IMR-90 (cell line): ENCODE data around the gene LRRC4C. TPM values are rescaled to one million over a fixed set of nuclear protein-coding genes. Genes with fewer than 3 reads are reported as not detected.
A peak's percentile ranks its signal among the peaks of the same experiment; 100 is the strongest.

Source experiments
- ATAC-seq: fragments of 200-7000 bp; cut with Tn5 transposase; 2 replicates; pipeline ENCODE4 v1.9.1; 2020; ENCODE audit warnings: low read depth, mild to moderate bottlenecking, moderate library complexity
- BruUV-seq: library from RNA; stranded (reverse); fragments of 400-500 nt; replicated peaks from 2 replicates; lab custom pipeline; 2021; lab: Mats Ljungman, UMichigan
- CTCF ChIA-PET: fragments of 300-600 bp; formaldehyde crosslinking; extraction: SDS; loops from one replicate; lab custom pipeline; 2021; ENCODE audit warnings: antibody characterized with exemption; lab: Yijun Ruan, JAX
- POLR2A ChIA-PET: fragments of 300-600 bp; sonication (Branson Sonifier 250); formaldehyde crosslinking; loops from one replicate; lab custom pipeline; 2022; ENCODE audit warnings: antibody characterized with exemption; ENCODE audit not compliant: unreplicated experiment; lab: Charles Lee
- DNase-seq: peaks from one replicate; pipeline ENCODE4 v3.0.0; 2013
- H2AFZ ChIP-seq: replicated peaks from 2 replicates; pipeline ENCODE3; 2013; ENCODE audit warnings: low read length, mild to moderate bottlenecking; ENCODE audit not compliant: poor library complexity
- H2AK5ac ChIP-seq: 2 replicates; pipeline ENCODE4 v1.6.1; 2013; ENCODE audit warnings: low read depth, low read length, inconsistent platforms
- H2AK9ac ChIP-seq: replicated peaks from 2 replicates; pipeline ENCODE3; 2013; ENCODE audit warnings: mild to moderate bottlenecking, low read depth, low read length, moderate library complexity; ENCODE audit not compliant: poor library complexity
- H2BK120ac ChIP-seq: 2 replicates; pipeline ENCODE4 v1.6.1; 2013; ENCODE audit warnings: low read depth, low read length, inconsistent platforms
- H2BK15ac ChIP-seq: 3 replicates; pipeline ENCODE4 v1.6.1; 2013; ENCODE audit warnings: low read depth, low read length, inconsistent platforms
- H2BK20ac ChIP-seq: 2 replicates; pipeline ENCODE4 v1.6.1; 2013; ENCODE audit warnings: low read depth, mild to moderate bottlenecking, inconsistent platforms, low read length, moderate library complexity
- H2BK5ac ChIP-seq: 2 replicates; pipeline ENCODE4 v1.6.1; 2013; ENCODE audit warnings: mild to moderate bottlenecking, low read depth, low read length, inconsistent platforms; ENCODE audit not compliant: poor library complexity, severe bottlenecking
- H3K14ac ChIP-seq: replicated peaks from 2 replicates; pipeline ENCODE4 v1.6.1; 2013; ENCODE audit warnings: low read depth, low read length, inconsistent platforms
- H3K18ac ChIP-seq: 2 replicates; pipeline ENCODE4 v1.6.1; 2013; ENCODE audit warnings: low read depth, low read length, control low read depth
- H3K23ac ChIP-seq: 2 replicates; pipeline ENCODE4 v1.6.1; 2013; ENCODE audit warnings: low read depth, low read length, inconsistent platforms
- H3K27ac ChIP-seq: 2 replicates; pipeline ENCODE4 v1.5.1; 2013; ENCODE audit warnings: mild to moderate bottlenecking, control low read depth, low read length; ENCODE audit not compliant: insufficient read depth
- H3K27me3 ChIP-seq: 2 replicates; pipeline ENCODE4 v1.6.1; 2013; ENCODE audit warnings: low read length; ENCODE audit not compliant: control insufficient read depth, insufficient read depth
- H3K36me3 ChIP-seq: 2 replicates; pipeline ENCODE4 v1.6.1; 2013; ENCODE audit warnings: low read length, mixed read lengths; ENCODE audit not compliant: control insufficient read depth, insufficient read depth
- H3K4ac ChIP-seq: 2 replicates; pipeline ENCODE4 v1.6.1; 2013; ENCODE audit warnings: low read depth, low read length, inconsistent platforms
- H3K4me1 ChIP-seq: 2 replicates; pipeline ENCODE4 v1.6.1; 2013; ENCODE audit warnings: low read length, mixed read lengths; ENCODE audit not compliant: control insufficient read depth, insufficient read depth
- H3K4me2 ChIP-seq: 2 replicates; pipeline ENCODE4 v1.6.1; 2013; ENCODE audit warnings: low read depth, mild to moderate bottlenecking, control low read depth, low read length, moderate library complexity
- H3K4me3 ChIP-seq: 2 replicates; pipeline ENCODE4 v1.5.1; 2013; ENCODE audit warnings: low read depth, mild to moderate bottlenecking, control low read depth, low read length, moderate library complexity; ENCODE audit not compliant: insufficient read depth
- H3K56ac ChIP-seq: 2 replicates; pipeline ENCODE4 v1.6.1; 2013; ENCODE audit warnings: low read length, inconsistent platforms; ENCODE audit not compliant: insufficient read depth; ENCODE audit errors: extremely low read depth
- H3K79me1 ChIP-seq, 2 experiments: 2 replicates each; pipeline ENCODE4 v1.6.1; 2013; ENCODE audit warnings: low read length in 2 of 2, inconsistent platforms in 1 of 2, low read depth in 1 of 2
- H3K9ac ChIP-seq: 2 replicates; pipeline ENCODE4 v1.6.1; 2013; ENCODE audit warnings: low read depth, low read length, control low read depth
- H3K9me1 ChIP-seq: 2 replicates; pipeline ENCODE4 v1.6.1; 2013; ENCODE audit warnings: low read length, inconsistent platforms; ENCODE audit not compliant: insufficient read depth
- H3K9me3 ChIP-seq: 2 replicates; pipeline ENCODE4 v1.6.1; 2013; ENCODE audit warnings: low read length; ENCODE audit not compliant: control insufficient read depth, insufficient read depth
- H4K20me1 ChIP-seq: 2 replicates; pipeline ENCODE4 v1.6.1; 2013; ENCODE audit warnings: low read length, inconsistent platforms; ENCODE audit not compliant: insufficient read depth
- H4K5ac ChIP-seq: 2 replicates; pipeline ENCODE4 v1.6.1; 2013; ENCODE audit warnings: mild to moderate bottlenecking, low read depth, low read length, control low read depth
- H4K8ac ChIP-seq, 2 experiments: 2 replicates each; pipeline ENCODE4 v1.6.1; 2013; ENCODE audit warnings: low read depth in 2 of 2, low read length in 2 of 2, control low read depth in 1 of 2, inconsistent platforms in 1 of 2
- H4K91ac ChIP-seq: 2 replicates; pipeline ENCODE4 v1.6.1; 2013; ENCODE audit warnings: low read depth, low read length, inconsistent platforms; ENCODE audit not compliant: insufficient read depth
- CHD1 ChIP-seq: IDR thresholded peaks from 2 replicates; pipeline ENCODE4 v1.6.1; 2012; ENCODE audit warnings: low read depth, low read length, improper control_type of control experiment
- CTCF ChIP-seq: conservative IDR thresholded peaks from 2 replicates; pipeline ENCODE4 v1.5.1; 2012; ENCODE audit warnings: mild to moderate bottlenecking, low read depth, low read length, improper control_type of control experiment
- FOS ChIP-seq: fragments of 150-350 bp; IDR thresholded peaks from 2 replicates; pipeline ENCODE4 v1.6.1; 2016; ENCODE audit warnings: low read depth, low read length
- MAFK ChIP-seq: IDR thresholded peaks from 2 replicates; pipeline ENCODE4 v1.6.1; 2012; ENCODE audit warnings: low read depth, low read length, improper control_type of control experiment
- MXI1 ChIP-seq: IDR thresholded peaks from 2 replicates; pipeline ENCODE4 v1.6.1; 2012; ENCODE audit warnings: low read depth, mild to moderate bottlenecking, low read length, moderate library complexity, borderline replicate concordance
- SMC3 ChIP-seq: fragments of 150-350 bp; IDR thresholded peaks from 2 replicates; pipeline ENCODE4 v1.6.1; 2016; ENCODE audit warnings: low read depth, mild to moderate bottlenecking, antibody characterized with exemption, low read length, moderate library complexity
- WGBS, 2 experiments: methylation state at CpG; one replicate each; pipeline versions ENCODE4 v1.1.5 to v1.1.7; 2013; ENCODE audit warnings: missing lambda C conversion rate in 2 of 2; ENCODE audit not compliant: insufficient read length in 1 of 2; ENCODE audit errors: extremely low coverage in 2 of 2; 5-methylcytosine and 5-hydroxymethylcytosine counted together
- dilution Hi-C: fragments of 300-500 bp; cut with HindIII; formaldehyde crosslinking; loops from one replicate; pipeline ENCODE4 v1.14.3; 2018; ENCODE audit warnings: low sequenced_read_pairs; ENCODE audit not compliant: unreplicated experiment
- in situ Hi-C: fragments of 300-500 bp; cut with MboI; formaldehyde crosslinking; loops from 3 replicates; pipeline ENCODE4 v1.14.3; 2019; ENCODE audit warnings: low sequenced_read_pairs, inconsistent platforms, mixed read lengths
- intact Hi-C: fragments of 100-400 bp; cut with micrococcal nuclease; formaldehyde crosslinking; loops from 2 replicates; pipeline ENCODE4 v1.10.0; 2022
- polyA plus RNA-seq, 3 experiments: library from polyadenylated mRNA; depleted of rRNA; stranded (reverse); fragments of >200 nt; gene quantifications; 2 replicates each; pipeline ENCODE4 v1.2.3, GENCODE V29; 2012; ENCODE audit warnings: low replicate concordance in 1 of 3
- total RNA-seq: library from RNA; depleted of rRNA; stranded (reverse); fragments of >200 nt; gene quantifications from 2 replicates; pipeline ENCODE4 v1.2.3, GENCODE V29; 2012

The LRRC4C gene
- total and polyA plus RNA-seq, 2 of the 4 experiments (the other 2 are of a cell fraction) = under 0.01 to 0.03 TPM

- ChIA-PET POLR2A (no interaction called here), CTCF (interaction anchor here (0.6 kb wide), 1 partner anchor 1251 kb away, joined by 3 read pairs; no protein-coding TSS in a partner anchor)
- H3K4me1 ChIP-seq = no peaks in the 10 kb centered on the region
- no CpG with 5 or more reads among the region's 1 CpG for WGBS, 2 experiments
- no peak overlapping the region for H2AFZ ChIP-seq
- in situ Hi-C loops (loop anchor here (25.0 kb wide), 1 partner anchor 1826 kb away; no protein-coding TSS in a partner anchor), dilution Hi-C loops (no loop called here), intact Hi-C loops (loop anchor here (2.0 kb wide), 1 partner anchor 1822 kb away; no protein-coding TSS in a partner anchor)
- no peak overlapping the region for H3K27ac ChIP-seq
- no peak overlapping the region for H2AK9ac ChIP-seq
- no peak overlapping the region for H3K4ac ChIP-seq
- H4K91ac ChIP-seq = no peak overlapping the region
- H2BK15ac ChIP-seq = no peak overlapping the region
- H2BK5ac ChIP-seq = no peak overlapping the region
- no peaks in the 10 kb centered on the region for H3K79me1 ChIP-seq
- H4K5ac ChIP-seq = no peak overlapping the region
- no peak overlapping the region for H4K8ac ChIP-seq
- no peak overlapping the region for H2BK120ac ChIP-seq
- H3K18ac ChIP-seq = no peak overlapping the region
- H3K9me3 ChIP-seq = no peaks in the 10 kb centered on the region
- BruUV-seq = no TSS peak
- DNase-seq (no peak), ATAC-seq (no peak)
- no peaks in the 10 kb centered on the region for H3K36me3 ChIP-seq
- no peak overlapping the region for H3K9ac ChIP-seq
- no peak overlapping the region for H3K14ac ChIP-seq
- no peaks in the 10 kb centered on the region for H3K9me1 ChIP-seq
- no peak for TF ChIP-seq FOS
- TF ChIP-seq MAFK = no peak
- TF ChIP-seq SMC3 = peak; percentile 30; the same call in 1 of the 2 replicates
- TF ChIP-seq MXI1 = no peak
- TF ChIP-seq CHD1 = no peak
- peak; percentile 37 for TF ChIP-seq CTCF
- H4K20me1 ChIP-seq = no peaks in the 10 kb centered on the region
- no peak overlapping the region for H2BK20ac ChIP-seq
- no peak overlapping the region for H3K56ac ChIP-seq
- no peak overlapping the region for H3K23ac ChIP-seq
- no peak overlapping the region for H3K4me3 ChIP-seq
- H2AK5ac ChIP-seq = no peak overlapping the region
- no peaks in the 10 kb centered on the region for H3K27me3 ChIP-seq
- no peak overlapping the region for H3K4me2 ChIP-seq
These were observed 1.7 kb upstream of the LRRC4C start for GRCh38 chr11:41461057-41461681.
